Activated CD4-positive, alpha-beta T cell treated with anti-CD3 and anti-CD28 coated beads, Interleukin-2, amount 10 ng/mL, durations not matched to agents 7 days and 5 days (primary cell): Measurements from ENCODE around the gene SNAPC1. TPM values are rescaled to one million over a fixed set of nuclear protein-coding genes. Genes with fewer than 3 reads are reported as not detected.

Source experiments
- CTCF ChIA-PET: fragments of 350-600 bp; sonication (Branson Sonifier 250); formaldehyde crosslinking; loops from one replicate; lab custom pipeline; 2021; ENCODE audit warnings: antibody characterized with exemption; lab: Charles Lee
- POLR2A ChIA-PET: fragments of 350-600 bp; sonication (Branson Sonifier 250); formaldehyde crosslinking; loops from one replicate; lab custom pipeline; 2021; ENCODE audit warnings: antibody characterized with exemption; lab: Charles Lee
- DNase-seq: peaks from one replicate; pipeline ENCODE4 v3.0.0-alpha.2; 2020
- H3K27ac Mint-ChIP-seq: one replicate; pipeline ENCODE4 v1.8.0; 2021; ENCODE audit warnings: mild to moderate bottlenecking, moderate library complexity, mixed read lengths
- H3K27me3 Mint-ChIP-seq: one replicate; pipeline ENCODE4 v1.8.0; 2021; ENCODE audit warnings: mixed read lengths
- H3K36me3 Mint-ChIP-seq: one replicate; pipeline ENCODE4 v1.8.0; 2021; ENCODE audit warnings: low read depth, mixed read lengths
- H3K4me1 Mint-ChIP-seq: one replicate; pipeline ENCODE4 v1.8.0; 2021; ENCODE audit warnings: mixed read lengths
- H3K4me3 Mint-ChIP-seq: one replicate; pipeline ENCODE4 v1.8.0; 2021; ENCODE audit warnings: mild to moderate bottlenecking, moderate library complexity, mixed read lengths
- H3K9me3 Mint-ChIP-seq: one replicate; pipeline ENCODE4 v1.8.0; 2021; ENCODE audit warnings: mixed read lengths
- total RNA-seq, 2 experiments: library from RNA; stranded (reverse); gene quantifications; one replicate each; pipeline ENCODE4 v1.2.3, GENCODE V29; 2021

The SNAPC1 gene
- total RNA-seq, 2 experiments from 2014 or later = 5.2 to 5.5 TPM

DNA sequence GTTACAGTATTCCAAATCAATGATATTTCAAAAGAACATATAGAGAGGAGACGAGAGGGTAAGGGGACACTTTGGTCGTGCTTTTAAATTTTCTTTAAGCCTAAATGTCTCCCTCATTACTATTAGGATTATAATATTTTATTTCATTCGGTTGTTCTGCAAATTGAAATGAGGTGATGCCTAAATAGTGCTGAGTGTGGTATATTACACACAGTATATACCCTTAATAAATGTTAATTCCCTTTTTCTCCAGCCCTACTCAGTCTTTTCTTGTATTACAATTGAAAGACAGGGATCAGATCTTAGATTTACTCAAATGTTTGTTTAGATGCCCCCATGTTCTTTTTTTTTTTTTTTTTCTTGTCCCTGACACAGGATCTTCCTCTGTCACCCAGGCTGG is 7.7 kb downstream of the SNAPC1 start:
- no peak for DNase-seq
- Mint-ChIP-seq H3K36me3 (peaks cover 38% of the 10 kb centered on the region), H3K9me3 (no peaks in the 10 kb centered on the region), H3K27ac (no peak overlapping the region), H3K4me1 (peaks cover 19% of the 10 kb centered on the region), H3K27me3 (no peaks in the 10 kb centered on the region), H3K4me3 (no peak overlapping the region)
- POLR2A ChIA-PET = no interaction called here
- CTCF ChIA-PET = no interaction called here

DNA sequence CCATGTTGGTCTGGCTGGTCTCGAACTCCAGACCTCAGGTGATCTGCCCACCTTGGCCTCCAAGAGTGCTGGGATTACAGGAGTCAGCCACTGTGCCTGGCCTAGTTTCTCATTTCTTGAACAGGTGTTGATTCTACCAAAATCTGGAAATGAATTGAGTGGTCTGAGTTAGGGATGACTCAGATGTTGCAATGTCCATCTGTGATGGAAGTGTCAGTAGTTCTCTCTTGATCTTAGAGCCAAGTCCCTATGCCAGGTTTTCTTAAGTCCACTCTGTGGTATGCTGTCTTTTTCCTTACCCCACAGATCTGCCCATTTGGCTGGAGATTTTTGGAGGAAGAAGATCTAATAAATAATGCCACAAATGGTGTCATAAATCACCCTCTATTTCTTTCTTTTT is 12.6 kb downstream of the SNAPC1 start:
- Mint-ChIP-seq H3K27me3 (no peaks in the 10 kb centered on the region), H3K27ac (no peak overlapping the region), H3K4me1 (peaks cover 17% of the 10 kb centered on the region), H3K9me3 (no peaks in the 10 kb centered on the region), H3K4me3 (no peak overlapping the region), H3K36me3 (peaks cover 49% of the 10 kb centered on the region)
- CTCF ChIA-PET = no interaction called here
- POLR2A ChIA-PET = no interaction called here
- no peak for DNase-seq

DNA sequence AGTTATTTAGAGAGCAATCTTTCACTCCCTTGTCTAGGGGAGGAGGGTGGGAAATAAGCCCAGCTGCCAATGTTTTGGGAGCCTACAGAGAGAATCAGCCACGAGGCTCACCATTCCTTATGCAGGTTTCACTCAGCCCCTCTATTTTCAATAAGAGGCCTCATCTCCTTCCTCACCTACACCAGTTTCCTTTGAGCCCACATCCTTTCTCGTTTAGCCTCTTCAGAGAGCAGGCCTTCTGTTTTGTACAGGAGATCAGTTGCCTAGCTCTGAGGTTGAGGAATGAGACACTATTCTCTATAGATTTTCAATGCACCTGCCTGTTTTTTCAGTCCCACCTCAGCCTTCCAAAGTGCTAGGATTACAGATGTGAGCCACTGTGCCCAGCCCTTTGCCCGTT is 17.9 kb downstream of the SNAPC1 start:
- H3K36me3 Mint-ChIP-seq = peaks cover 49% of the 10 kb centered on the region
- CTCF ChIA-PET = interaction anchor here (1.1 kb wide), 1 partner anchor 10 kb away, joined by 3 read pairs; no protein-coding TSS in a partner anchor
- peaks cover 34% of the 10 kb centered on the region for H3K4me1 Mint-ChIP-seq
- peak overlapping the region; percentile 59 for H3K4me3 Mint-ChIP-seq
- POLR2A ChIA-PET = interaction anchor here (0.7 to 0.8 kb wide), 2 partner anchors 17 to 30 kb away, joined by 3 to 9 read pairs; no protein-coding TSS in a partner anchor
- H3K9me3 Mint-ChIP-seq = no peaks in the 10 kb centered on the region
- peak; percentile 43 for DNase-seq
- H3K27ac Mint-ChIP-seq = peak overlapping the region; percentile 88
- H3K27me3 Mint-ChIP-seq = no peaks in the 10 kb centered on the region

DNA sequence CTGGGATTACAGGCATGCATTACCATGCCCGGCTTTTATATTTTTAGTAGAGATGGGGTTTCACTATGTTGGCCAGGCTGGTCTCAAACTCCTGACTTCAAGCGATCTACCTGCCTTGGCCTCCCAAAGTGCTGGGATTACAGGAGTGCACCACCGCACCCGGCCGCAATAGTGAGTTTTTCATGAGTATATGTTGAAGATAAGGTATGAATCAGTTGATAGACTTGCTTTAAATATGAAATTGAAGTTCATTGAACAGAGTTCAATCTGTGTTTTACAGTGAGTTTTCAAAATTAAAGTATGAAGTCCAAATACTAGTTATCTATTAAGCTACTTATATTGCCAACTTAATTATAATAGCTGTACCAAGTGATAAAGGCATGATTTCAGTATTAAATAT is 35.1 kb downstream of the SNAPC1 start:
- no peak for DNase-seq
- POLR2A ChIA-PET = no interaction called here
- Mint-ChIP-seq H3K4me3 (no peak overlapping the region), H3K36me3 (peaks cover 11% of the 10 kb centered on the region), H3K27me3 (no peaks in the 10 kb centered on the region), H3K4me1 (peaks cover 1% of the 10 kb centered on the region), H3K9me3 (no peaks in the 10 kb centered on the region), H3K27ac (no peak overlapping the region)
- CTCF ChIA-PET = interaction anchor here (0.6 to 1.4 kb wide), 2 partner anchors 36 to 734 kb away, joined by 3 to 5 read pairs; no protein-coding TSS in a partner anchor

DNA sequence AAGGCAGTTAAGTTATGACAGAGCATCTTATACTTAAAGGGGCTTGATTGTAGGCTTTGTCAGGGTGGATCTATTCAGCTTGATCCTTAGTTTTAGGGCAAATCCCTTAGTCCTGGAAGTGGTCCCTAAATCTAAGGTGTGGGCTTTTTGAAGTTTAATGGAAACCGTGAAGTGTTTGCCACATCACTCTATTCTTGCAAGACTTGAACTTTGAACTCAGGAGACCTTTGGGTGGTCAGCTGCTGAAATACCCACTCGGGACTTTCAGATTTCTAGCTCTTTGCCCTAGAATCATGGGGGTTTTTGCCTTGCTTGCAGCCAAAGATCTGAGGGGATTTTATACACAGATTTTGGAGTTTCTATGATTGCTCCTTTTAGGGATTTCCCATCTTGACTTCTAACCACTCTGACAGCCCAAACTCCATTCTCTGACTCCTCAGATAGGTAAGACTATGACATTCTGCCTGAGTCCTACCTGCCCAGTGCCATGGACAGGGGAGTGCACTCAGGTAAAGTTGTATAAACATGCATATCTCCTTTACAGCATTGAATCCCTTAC is 39.9 kb downstream of the SNAPC1 start:
- Mint-ChIP-seq H3K4me1 (peaks cover 5% of the 10 kb centered on the region), H3K4me3 (no peak overlapping the region)

DNA sequence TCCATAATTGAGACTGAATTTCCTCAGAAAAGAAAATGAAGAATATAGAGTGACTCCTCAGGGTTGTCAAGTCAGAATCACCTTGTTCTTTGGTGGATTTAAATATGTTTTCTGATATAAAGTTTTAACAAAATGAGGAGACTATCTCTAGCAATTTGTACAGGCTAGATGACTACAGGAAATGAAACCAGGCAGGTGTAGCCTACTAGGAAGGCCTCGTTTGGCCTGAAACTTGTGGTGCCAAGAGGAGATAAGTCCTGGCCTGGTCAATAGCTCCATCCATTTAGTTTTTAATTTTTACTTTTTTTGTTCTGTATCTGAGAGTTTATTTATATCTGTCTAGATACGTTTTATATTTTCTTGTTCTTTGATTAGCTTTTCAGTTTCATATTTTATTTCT is 41.5 kb downstream of the SNAPC1 start:
- POLR2A ChIA-PET = no interaction called here
- no peak for DNase-seq

More for the DNA sequence above, 39.9 kb downstream of the SNAPC1 start:
- ChIA-PET POLR2A (no interaction called here), CTCF (no interaction called here)
- Mint-ChIP-seq H3K27me3 (peaks cover 3% of the 10 kb centered on the region), H3K27ac (no peak overlapping the region), H3K9me3 (no peaks in the 10 kb centered on the region), H3K36me3 (no peaks in the 10 kb centered on the region)
- DNase-seq = no peak

DNA sequence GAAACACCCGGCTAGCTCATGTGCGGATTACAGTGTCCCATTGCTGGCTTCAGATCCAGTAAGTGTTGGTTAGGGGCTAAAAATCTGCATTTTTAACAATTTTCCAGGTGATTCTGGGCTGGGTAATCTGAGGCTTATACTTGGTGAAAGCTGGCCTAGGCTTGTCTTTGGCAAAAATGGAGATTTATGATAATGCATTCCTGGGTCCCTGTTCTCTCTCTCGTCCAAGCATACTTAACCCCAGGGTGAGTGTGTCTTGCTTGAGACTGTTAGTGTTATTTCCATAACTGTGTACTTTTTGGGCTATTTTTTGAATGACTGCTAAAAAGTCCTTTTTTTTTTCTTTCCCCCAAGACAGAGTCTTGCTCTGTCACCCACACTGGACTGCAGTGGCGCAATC is 43.2 kb downstream of the SNAPC1 start:
- Mint-ChIP-seq H3K27ac (no peak overlapping the region), H3K4me3 (no peak overlapping the region), H3K27me3 (peaks cover 23% of the 10 kb centered on the region), H3K36me3 (no peaks in the 10 kb centered on the region), H3K9me3 (no peaks in the 10 kb centered on the region), H3K4me1 (peaks cover 3% of the 10 kb centered on the region)
- ChIA-PET POLR2A (no interaction called here), CTCF (interaction anchor here (0.7 to 1.9 kb wide), 3 partner anchors 18 to 151 kb away, joined by 3 to 6 read pairs (median 3); no protein-coding TSS in a partner anchor)
- no peak for DNase-seq

More for the DNA sequence above, 41.5 kb downstream of the SNAPC1 start:
- H3K4me3 Mint-ChIP-seq = no peak overlapping the region
- CTCF ChIA-PET = interaction anchor here (1.7 to 1.9 kb wide), 2 partner anchors 10 to 34 kb away, joined by 4 to 6 read pairs; no protein-coding TSS in a partner anchor
- H3K9me3 Mint-ChIP-seq = no peaks in the 10 kb centered on the region
- H3K27ac Mint-ChIP-seq = no peak overlapping the region
- H3K36me3 Mint-ChIP-seq = no peaks in the 10 kb centered on the region
- peaks cover 12% of the 10 kb centered on the region for H3K27me3 Mint-ChIP-seq
- peaks cover 4% of the 10 kb centered on the region for H3K4me1 Mint-ChIP-seq

DNA sequence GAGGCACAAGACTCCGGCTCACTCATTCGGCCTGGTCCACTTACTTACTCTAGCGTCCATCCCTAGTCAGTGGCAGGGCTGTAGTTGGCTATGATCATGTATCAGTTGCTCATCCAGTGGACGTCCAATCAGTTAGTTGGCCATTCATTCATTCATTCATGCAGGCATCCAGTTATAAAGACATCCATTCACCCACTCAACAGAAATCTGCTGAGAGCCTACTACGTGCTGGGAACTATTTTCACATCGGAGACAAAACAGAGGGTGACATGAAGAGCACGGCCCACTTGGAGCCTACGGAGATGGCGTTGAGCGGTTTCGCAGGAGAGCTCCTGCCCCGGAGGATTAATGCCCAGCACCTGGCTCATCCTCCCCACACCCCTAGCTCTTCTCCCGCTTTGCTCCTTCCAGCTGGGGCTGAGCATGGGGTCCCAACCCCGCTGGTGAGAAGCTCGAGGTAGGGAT is 49.7 kb downstream of the SNAPC1 start:
- no peaks in the 10 kb centered on the region for H3K9me3 Mint-ChIP-seq
- H3K4me3 Mint-ChIP-seq = peak overlapping the region; percentile 72
- no peak overlapping the region for H3K27ac Mint-ChIP-seq
- DNase-seq = no peak
- ChIA-PET POLR2A (no interaction called here), CTCF (no interaction called here)
- peaks cover 75% of the 10 kb centered on the region for H3K27me3 Mint-ChIP-seq
- H3K4me1 Mint-ChIP-seq = peaks cover 11% of the 10 kb centered on the region
- H3K36me3 Mint-ChIP-seq = peaks cover 6% of the 10 kb centered on the region

DNA sequence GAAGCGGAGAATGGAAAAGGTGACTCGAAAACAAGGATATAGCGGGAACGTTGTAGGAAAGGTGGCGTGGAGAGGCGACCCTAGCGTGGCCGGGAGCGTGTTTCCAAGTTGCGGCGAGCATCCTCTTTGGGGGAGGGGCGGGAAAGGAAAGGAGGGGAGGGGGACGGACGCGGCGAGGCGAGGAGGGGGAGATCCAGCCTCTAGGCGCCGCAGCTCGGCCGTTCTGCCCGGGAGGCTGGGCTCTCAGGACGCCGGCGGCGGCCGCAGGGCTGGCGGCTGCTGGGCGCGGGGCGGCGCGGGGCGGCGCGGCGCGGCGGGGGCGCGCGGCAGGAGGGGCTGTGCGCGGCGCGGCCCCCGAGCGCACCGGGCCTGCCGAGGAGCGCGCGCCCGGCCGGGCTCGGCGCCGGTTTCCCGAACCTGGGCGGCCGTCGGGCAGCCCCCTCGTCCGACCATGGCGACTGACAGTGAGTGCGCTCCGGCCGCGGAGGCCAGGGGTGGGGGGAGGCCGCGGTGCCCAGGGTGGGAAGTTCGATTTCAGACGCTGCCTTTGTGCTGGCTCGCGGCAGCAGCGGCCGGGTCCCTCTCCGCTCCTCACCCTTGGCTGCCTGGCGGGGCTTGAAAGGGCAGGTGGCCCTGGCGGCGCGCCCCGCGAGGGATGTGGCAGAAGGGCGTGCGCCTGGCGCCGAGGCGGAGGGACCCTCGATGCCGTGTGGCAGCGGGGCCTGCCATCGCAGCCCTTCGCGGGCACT is 50.3 kb downstream of the SNAPC1 start, which contains the start of gene SYT16:
Gene SYT16 (plus strand): TSS at position 357 of the 749 bp plus-strand sequence.
- Mint-ChIP-seq H3K27me3 (peaks cover 75% of the 10 kb centered on the region), H3K9me3 (no peaks in the 10 kb centered on the region), H3K27ac (no peak within 1 kb of the TSS), H3K4me1 (peaks cover 11% of the 10 kb centered on the region), H3K4me3 (peak within 1 kb of the TSS; percentile 72), H3K36me3 (peaks cover 6% of the 10 kb centered on the region)
- ChIA-PET POLR2A (no interaction called here), CTCF (no interaction called here)
- no peak for DNase-seq

DNA sequence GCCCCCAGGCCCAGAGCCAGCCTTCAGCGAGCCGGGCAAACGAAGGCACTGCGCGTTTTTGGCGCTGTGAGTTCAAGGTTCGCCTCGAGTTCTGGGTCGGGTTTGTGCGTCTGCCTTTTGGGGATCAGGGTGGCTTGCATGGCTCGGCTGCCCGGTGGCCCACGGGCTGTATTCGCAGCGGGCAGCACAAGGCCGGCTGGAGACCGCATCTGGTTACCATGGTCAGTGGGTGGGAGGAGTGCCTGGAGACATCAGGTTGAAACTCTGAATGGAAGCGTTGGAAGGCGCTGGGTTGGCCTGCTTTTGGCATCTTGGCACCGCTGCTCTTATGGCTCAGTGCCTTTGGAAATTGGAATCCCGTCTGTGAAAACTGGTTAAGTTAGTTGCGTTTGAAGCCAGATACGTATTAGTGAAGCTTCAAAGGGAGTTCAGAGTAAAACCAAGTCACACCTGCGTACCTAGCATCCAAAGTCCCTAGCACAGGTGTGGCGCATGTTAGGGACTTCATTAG is 50.9 kb downstream of the SNAPC1 start:
- Mint-ChIP-seq H3K27me3 (peaks cover 78% of the 10 kb centered on the region), H3K36me3 (peaks cover 6% of the 10 kb centered on the region), H3K4me3 (peak overlapping the region; percentile 62), H3K9me3 (no peaks in the 10 kb centered on the region), H3K4me1 (peaks cover 11% of the 10 kb centered on the region), H3K27ac (no peak overlapping the region)
- ChIA-PET CTCF (interaction anchor here (1.0 to 1.2 kb wide), 2 partner anchors 10 to 214 kb away, joined by 3 to 4 read pairs; no protein-coding TSS in a partner anchor), POLR2A (no interaction called here)
- no peak for DNase-seq

DNA sequence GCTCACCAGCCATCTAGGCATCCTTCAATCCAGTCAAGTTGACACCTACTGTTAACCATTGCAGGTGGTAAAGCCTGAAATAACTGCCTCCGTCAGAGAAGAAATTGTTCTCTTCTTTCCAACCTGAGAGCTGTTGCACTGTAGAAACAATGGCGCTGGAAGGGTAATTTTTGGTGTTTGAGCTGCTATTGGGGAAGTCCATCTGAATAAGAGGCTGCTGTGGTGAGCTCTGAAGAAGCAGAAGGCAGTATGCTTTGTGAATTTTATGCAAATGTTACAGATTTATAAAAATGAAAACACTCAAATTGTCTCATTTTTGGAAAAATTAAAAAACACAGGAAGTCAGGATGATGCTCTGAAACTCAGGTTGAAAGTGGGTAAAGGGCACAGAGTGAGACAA is 60.2 kb downstream of the SNAPC1 start:
- H3K27me3 Mint-ChIP-seq = peaks cover 21% of the 10 kb centered on the region
- DNase-seq = no peak
- no peak overlapping the region for H3K27ac Mint-ChIP-seq
- no peaks in the 10 kb centered on the region for H3K4me1 Mint-ChIP-seq
- POLR2A ChIA-PET = no interaction called here
- no peaks in the 10 kb centered on the region for H3K36me3 Mint-ChIP-seq
- CTCF ChIA-PET = interaction anchor here (1.0 kb wide), 1 partner anchor 8 kb away, joined by 3 read pairs; no protein-coding TSS in a partner anchor
- H3K9me3 Mint-ChIP-seq = peaks cover 6% of the 10 kb centered on the region
- no peak overlapping the region for H3K4me3 Mint-ChIP-seq

DNA sequence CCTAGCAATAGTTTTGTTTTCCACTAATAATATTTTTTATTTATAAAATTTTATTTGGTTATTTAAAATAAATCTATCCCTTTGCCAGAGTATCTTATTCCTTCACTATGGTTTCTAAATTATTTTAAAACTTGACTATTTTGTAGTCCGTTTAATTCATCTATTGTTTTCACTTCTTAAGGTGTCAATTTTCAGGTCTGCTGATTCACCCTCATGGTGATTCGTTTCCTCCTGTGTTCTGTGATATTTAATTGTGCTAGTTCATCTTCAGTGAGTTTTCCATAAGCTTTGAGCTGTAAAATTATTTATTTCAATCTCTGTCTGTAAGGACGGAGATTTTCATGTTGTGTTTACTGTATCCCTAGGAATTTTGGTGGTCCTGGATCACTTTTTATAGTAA is 70.6 kb downstream of the SNAPC1 start:
- no peak overlapping the region for H3K27ac Mint-ChIP-seq
- CTCF ChIA-PET = no interaction called here
- DNase-seq = no peak
- no peaks in the 10 kb centered on the region for H3K9me3 Mint-ChIP-seq
- H3K4me3 Mint-ChIP-seq = no peak overlapping the region
- no peaks in the 10 kb centered on the region for H3K36me3 Mint-ChIP-seq
- POLR2A ChIA-PET = no interaction called here
- peaks cover 3% of the 10 kb centered on the region for H3K4me1 Mint-ChIP-seq
- peaks cover 3% of the 10 kb centered on the region for H3K27me3 Mint-ChIP-seq

DNA sequence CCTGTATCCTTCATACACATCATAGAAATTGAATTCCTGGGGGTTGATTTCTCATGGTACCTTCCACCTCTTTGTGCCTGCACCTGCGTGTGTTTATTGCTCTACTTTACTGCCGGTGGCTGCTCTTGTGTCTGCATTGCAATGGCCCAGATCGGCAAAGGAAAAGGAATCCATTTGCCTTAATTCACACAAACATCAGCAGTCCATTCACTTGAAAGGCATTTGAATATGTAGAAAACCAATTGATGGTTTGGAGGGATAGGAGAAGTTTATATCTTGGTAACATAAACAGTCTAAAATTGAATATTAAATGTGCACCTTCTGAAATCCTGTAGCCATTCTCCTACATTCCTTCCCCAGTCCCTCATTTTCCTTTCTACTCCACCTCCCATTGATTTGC is 74.0 kb downstream of the SNAPC1 start:
- no peak overlapping the region for H3K4me3 Mint-ChIP-seq
- no peaks in the 10 kb centered on the region for H3K9me3 Mint-ChIP-seq
- no peaks in the 10 kb centered on the region for H3K36me3 Mint-ChIP-seq
- no peak for DNase-seq
- H3K27me3 Mint-ChIP-seq = peaks cover 20% of the 10 kb centered on the region
- POLR2A ChIA-PET = no interaction called here
- CTCF ChIA-PET = interaction anchor here (1.1 to 2.7 kb wide), 5 partner anchors 15 to 567 kb away, joined by 3 to 16 read pairs (median 4); no protein-coding TSS in a partner anchor
- H3K27ac Mint-ChIP-seq = no peak overlapping the region
- H3K4me1 Mint-ChIP-seq = peaks cover 5% of the 10 kb centered on the region
